ENCODE measurements around the gene MATN3.

MATN3 gene

DNA sequence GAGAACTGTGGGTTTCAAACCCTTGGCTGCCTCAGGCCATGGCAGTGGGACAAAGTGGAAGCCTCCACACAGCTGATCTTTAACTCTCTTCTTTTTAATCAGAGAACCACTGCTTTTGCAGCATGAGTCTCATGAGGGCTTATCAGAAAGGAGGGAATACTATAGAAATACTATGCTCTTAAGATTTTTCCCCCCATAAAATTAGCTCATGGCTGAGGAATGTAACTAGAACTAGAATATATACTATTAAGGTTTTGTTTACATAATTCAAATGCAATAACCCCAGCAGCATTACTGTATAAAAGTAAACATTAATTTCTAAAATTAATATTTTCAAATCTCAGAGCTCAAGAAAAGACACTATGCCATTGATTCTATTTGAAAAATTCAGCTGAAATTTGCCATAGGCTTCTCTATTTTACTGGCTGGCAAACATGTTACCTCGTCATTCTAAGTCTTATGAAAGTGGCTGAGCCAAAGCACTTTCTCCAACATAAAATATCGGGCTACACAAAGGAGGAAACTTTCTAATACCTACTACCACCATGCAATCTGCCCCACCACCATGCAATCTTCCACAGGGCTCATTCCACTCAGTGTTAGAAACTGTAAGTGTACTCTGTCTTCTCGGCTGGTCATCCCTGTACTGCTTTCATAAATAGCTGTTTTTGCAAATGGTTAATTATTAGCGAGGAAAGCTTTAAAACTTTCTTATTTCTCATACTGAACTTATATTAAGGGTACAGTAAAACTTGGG, 65.1 kb downstream of the MATN3 start:
- H3K4me3 Mint-ChIP-seq: no peak overlapping the region
- no peaks in the 10 kb centered on the region for H3K4me1 Mint-ChIP-seq (ENCODE audit: low read depth)
- no peaks in the 10 kb centered on the region for H3K27me3 Mint-ChIP-seq (ENCODE audit: low read depth)
- no peaks in the 10 kb centered on the region for H3K9me3 Mint-ChIP-seq
- peaks cover 1% of the 10 kb centered on the region for H3K36me3 Mint-ChIP-seq (ENCODE audit: low read depth)
- no peak overlapping the region for H3K27ac Mint-ChIP-seq

DNA sequence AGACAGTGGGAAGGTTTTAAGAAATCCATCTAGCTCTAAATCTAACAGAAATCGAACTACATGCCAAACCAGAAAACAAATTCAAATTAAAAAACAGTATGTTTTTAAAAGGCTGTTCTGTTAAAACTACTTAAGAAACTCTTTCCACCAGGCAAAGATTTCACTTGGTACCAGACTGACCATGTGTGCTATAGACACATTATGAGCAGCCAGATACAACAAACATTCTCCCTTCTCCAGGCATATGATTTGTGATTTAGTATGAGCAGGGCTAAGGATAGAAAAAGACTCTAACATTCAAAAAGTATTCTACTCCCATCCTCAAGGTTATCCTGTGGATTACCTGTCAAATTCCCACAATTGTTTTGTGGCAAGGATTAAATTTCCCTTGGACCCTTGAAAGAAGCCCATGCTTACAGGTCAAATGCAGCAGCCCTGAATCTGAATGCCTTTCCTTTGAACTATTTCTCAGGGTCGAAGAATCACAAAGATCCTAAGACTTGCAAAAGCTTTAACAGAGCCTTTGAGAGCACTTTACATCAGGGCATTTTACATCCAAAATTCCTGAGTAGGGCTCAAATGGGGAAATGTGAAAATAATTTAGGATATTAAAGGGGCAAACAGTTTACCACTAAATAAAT, 68.1 kb downstream of the MATN3 start:
- peaks cover 1% of the 10 kb centered on the region for H3K36me3 Mint-ChIP-seq (ENCODE audit: low read depth)
- H3K4me1 Mint-ChIP-seq (ENCODE audit: low read depth): no peaks in the 10 kb centered on the region
- H3K27ac Mint-ChIP-seq: no peak overlapping the region
- no peaks in the 10 kb centered on the region for H3K9me3 Mint-ChIP-seq
- H3K27me3 Mint-ChIP-seq (ENCODE audit: low read depth): no peaks in the 10 kb centered on the region
- no peak overlapping the region for H3K4me3 Mint-ChIP-seq

GRCh38 chr2:19943189-19943588, 69.3 kb downstream of the MATN3 start:
- Mint-ChIP-seq H3K9me3 (no peaks in the 10 kb centered on the region), H3K27ac (no peak overlapping the region), H3K27me3 (ENCODE audit: low read depth) (no peaks in the 10 kb centered on the region), H3K36me3 (ENCODE audit: low read depth) (peaks cover 1% of the 10 kb centered on the region), H3K4me1 (ENCODE audit: low read depth) (no peaks in the 10 kb centered on the region), H3K4me3 (no peak overlapping the region)

- Mint-ChIP-seq H3K4me3 (no peak overlapping the region), H3K9me3 (no peaks in the 10 kb centered on the region), H3K4me1 (ENCODE audit: low read depth) (no peaks in the 10 kb centered on the region), H3K27me3 (ENCODE audit: low read depth) (no peaks in the 10 kb centered on the region), H3K36me3 (ENCODE audit: low read depth) (peaks cover 1% of the 10 kb centered on the region), H3K27ac (no peak overlapping the region)
These were observed 70.3 kb downstream of the MATN3 start for GRCh38 chr2:19942199-19942598.
